Panc1 (cell line): ENCODE results near the gene PKMYT1. TPM values are rescaled to one million over a fixed set of nuclear protein-coding genes. Genes with fewer than 3 reads are reported as not detected.

Source experiments
- ATAC-seq: fragments of 200-7000 bp; cut with Tn5 transposase; 2 replicates; pipeline ENCODE4 v1.9.1; 2020; ENCODE audit warnings: mild to moderate bottlenecking, moderate library complexity
- BruUV-seq: library from RNA; stranded (reverse); fragments of 400-500 nt; replicated peaks from 2 replicates; lab custom pipeline; 2021; lab: Mats Ljungman, UMichigan
- CTCF ChIA-PET: fragments of 300-600 bp; sonication (Branson Sonifier 250); formaldehyde crosslinking; loops from one replicate; lab custom pipeline; 2022; ENCODE audit warnings: antibody characterized with exemption; lab: Charles Lee
- POLR2A ChIA-PET: fragments of 300-600 bp; sonication (Branson Sonifier 250); formaldehyde crosslinking; loops from one replicate; lab custom pipeline; 2022; ENCODE audit warnings: antibody characterized with exemption; lab: Charles Lee
- DNase-seq: peaks from one replicate; pipeline ENCODE4 v3.0.0-alpha.2; 2010; ENCODE audit warnings: low read depth, low spot score
- H3K27ac ChIP-seq: 2 replicates; pipeline ENCODE4 v1.5.1; 2011; ENCODE audit warnings: mild to moderate bottlenecking, low read length, inconsistent platforms
- H3K27me3 ChIP-seq: fragments of 200-500 bp; sonication (Bioruptor generic); 2 replicates; pipeline ENCODE4 v1.6.0; 2014; ENCODE audit warnings: low read length, inconsistent platforms; ENCODE audit not compliant: control insufficient read depth, insufficient read depth
- H3K36me3 ChIP-seq: fragments of 200-500 bp; sonication (Bioruptor generic); 2 replicates; pipeline ENCODE4 v1.5.1; 2014; ENCODE audit warnings: inconsistent platforms, mild to moderate bottlenecking, low read length, moderate library complexity; ENCODE audit not compliant: control insufficient read depth, insufficient read depth
- H3K4me1 ChIP-seq: 2 replicates; pipeline ENCODE4 v1.5.1; 2011; ENCODE audit warnings: inconsistent platforms, mild to moderate bottlenecking, low read length, moderate library complexity; ENCODE audit not compliant: control insufficient read depth, insufficient read depth
- H3K4me3 ChIP-seq, 2 experiments: 2 replicates each; pipeline ENCODE4 v1.5.1; 2011 to 2012; ENCODE audit warnings: low read depth in 2 of 2, low read length in 2 of 2, mild to moderate bottlenecking in 2 of 2, inconsistent platforms in 1 of 2, moderate library complexity in 1 of 2
- H3K9me3 ChIP-seq: fragments of 200-500 bp; sonication (Bioruptor generic); 2 replicates; pipeline ENCODE4 v1.5.1; 2014; ENCODE audit warnings: low read depth, mild to moderate bottlenecking, inconsistent platforms, low read length, moderate library complexity; ENCODE audit not compliant: control insufficient read depth, insufficient read depth
- CTCF ChIP-seq: fragments of 450-650 bp; IDR thresholded peaks from 2 replicates; pipeline ENCODE4 v1.5.1; 2017; ENCODE audit warnings: mild to moderate bottlenecking
- POLR2AphosphoS5 ChIP-seq: IDR thresholded peaks from 2 replicates; pipeline ENCODE4 v1.6.1; 2012; ENCODE audit warnings: mild to moderate bottlenecking, low read depth, low read length, moderate library complexity
- REST ChIP-seq, 2 experiments: IDR thresholded peaks; 2 replicates each; pipeline ENCODE4 v1.6.1; 2011 to 2012; ENCODE audit warnings: low read depth in 2 of 2, control low read depth in 1 of 2, low read length in 1 of 2, mild to moderate bottlenecking in 1 of 2, moderate library complexity in 1 of 2; ENCODE audit not compliant: insufficient read depth in 1 of 2
- SIN3A ChIP-seq: IDR thresholded peaks from 2 replicates; pipeline ENCODE4 v1.6.1; 2012; ENCODE audit warnings: low read depth, mild to moderate bottlenecking, low read length, moderate library complexity, borderline replicate concordance; ENCODE audit not compliant: insufficient read depth
- TCF7L2 ChIP-seq: IDR thresholded peaks from 2 replicates; pipeline ENCODE4 v1.6.1; 2011; ENCODE audit warnings: mild to moderate bottlenecking, low read depth, low read length, inconsistent platforms
- in situ Hi-C: cut with HindIII; loops from 2 replicates; pipeline ENCODE4 v1.10.0; 2016; ENCODE audit warnings: low sequenced_read_pairs, low pct_unique_long_range_greater_than_20kb
- intact Hi-C: fragments of 100-400 bp; cut with micrococcal nuclease; formaldehyde crosslinking; loops from one replicate; pipeline ENCODE4 v1.10.0; 2022; ENCODE audit not compliant: unreplicated experiment
- total RNA-seq: library from RNA; stranded (reverse); gene quantifications from one replicate; pipeline ENCODE4 v1.2.1, GENCODE V29; 2021; ENCODE audit not compliant: unreplicated experiment

Gene PKMYT1
- total RNA-seq, 1 experiment from 2014 or later, result 105 TPM

- BruUV-seq, result no TSS peak
- no peaks in the 10 kb centered on the region for H3K9me3 ChIP-seq
- POLR2A ChIA-PET, result interaction anchor here (0.6 kb wide), 2 partner anchors 20 to 29 kb away, joined by 3 to 4 read pairs; no protein-coding TSS in a partner anchor
- no peak for TF ChIP-seq TCF7L2
- TF ChIP-seq CTCF, result no peak
- TF ChIP-seq SIN3A, result no peak
- TF ChIP-seq POLR2AphosphoS5, result no peak
- TF ChIP-seq REST (IDR thresholded peaks at IDR 0.05; ENCODE audit: insufficient read depth in 1 of 2, low read depth in 2 of 2, low read length in 1 of 2), result no peak
- no peaks in the 10 kb centered on the region for H3K27me3 ChIP-seq
- in situ Hi-C loops (no loop called here), intact Hi-C loops (no loop called here)
- peak overlapping the region in 1 of 2 experiments; percentile 18; a peak in 3 of 4 replicates for H3K4me3 ChIP-seq
- H3K36me3 ChIP-seq, result no peaks in the 10 kb centered on the region
- CTCF ChIA-PET, result interaction anchor here (0.7 to 1.2 kb wide), 4 partner anchors 16 to 27 kb away, joined by 3 to 11 read pairs (median 4); partner anchors contain the start of gene TNFRSF12A
- no peak for DNase-seq
- ATAC-seq, result peak; percentile 60
- no peak overlapping the region for H3K27ac ChIP-seq
- H3K4me1 ChIP-seq, result peaks cover 25% of the 10 kb centered on the region
These were observed 24.1 kb upstream of the PKMYT1 start for GRCh38 chr16:3004319-3004718.

GRCh38 chr16:3003582-3004270, 23.5 kb upstream of the PKMYT1 start:
- intact Hi-C loops, result no loop called here
- CTCF ChIA-PET, result interaction anchor here (0.7 to 1.2 kb wide), 4 partner anchors 16 to 27 kb away, joined by 3 to 11 read pairs (median 4); partner anchors contain the start of gene TNFRSF12A
- TF ChIP-seq TCF7L2 (no peak), REST (IDR thresholded peaks at IDR 0.05; ENCODE audit: insufficient read depth in 1 of 2, low read depth in 2 of 2, low read length in 1 of 2) (peak in 1 of 2 experiments; percentile 7; a peak in 1 of 4 replicates), SIN3A (0 out of 2 replicates have a peak, but pooled peaks have one; percentile 33), POLR2AphosphoS5 (peak; percentile 51; the same call in 1 of the 2 replicates), CTCF (peak; percentile 92)

More at GRCh38 chr16:3003582-3004270, 23.5 kb upstream of the PKMYT1 start:
- DNase-seq, result peak; percentile 98
- Histone ChIP-seq H3K27me3 (no peaks in the 10 kb centered on the region), H3K27ac (peak overlapping the region; percentile 69), H3K36me3 (no peaks in the 10 kb centered on the region), H3K4me3 (peak overlapping the region; percentile 36 to 37), H3K9me3 (no peaks in the 10 kb centered on the region), H3K4me1 (peaks cover 25% of the 10 kb centered on the region)
- BruUV-seq, result no TSS peak
- in situ Hi-C loops, result no loop called here
- peak; percentile 97 for ATAC-seq
- POLR2A ChIA-PET, result no interaction called here
